Eye (tissue), 1 donor: ENCODE measurements around the gene INPP5A.
"Not testable (repeated sequence)": the region's sequence is repeated elsewhere in the genome, so short reads cannot be mapped to it uniquely, and the experiment has no call there.

Source experiments
- DNase-seq: peaks from one replicate; pipeline ENCODE4 v3.0.0-alpha.2; 2015

Gene INPP5A

DNA sequence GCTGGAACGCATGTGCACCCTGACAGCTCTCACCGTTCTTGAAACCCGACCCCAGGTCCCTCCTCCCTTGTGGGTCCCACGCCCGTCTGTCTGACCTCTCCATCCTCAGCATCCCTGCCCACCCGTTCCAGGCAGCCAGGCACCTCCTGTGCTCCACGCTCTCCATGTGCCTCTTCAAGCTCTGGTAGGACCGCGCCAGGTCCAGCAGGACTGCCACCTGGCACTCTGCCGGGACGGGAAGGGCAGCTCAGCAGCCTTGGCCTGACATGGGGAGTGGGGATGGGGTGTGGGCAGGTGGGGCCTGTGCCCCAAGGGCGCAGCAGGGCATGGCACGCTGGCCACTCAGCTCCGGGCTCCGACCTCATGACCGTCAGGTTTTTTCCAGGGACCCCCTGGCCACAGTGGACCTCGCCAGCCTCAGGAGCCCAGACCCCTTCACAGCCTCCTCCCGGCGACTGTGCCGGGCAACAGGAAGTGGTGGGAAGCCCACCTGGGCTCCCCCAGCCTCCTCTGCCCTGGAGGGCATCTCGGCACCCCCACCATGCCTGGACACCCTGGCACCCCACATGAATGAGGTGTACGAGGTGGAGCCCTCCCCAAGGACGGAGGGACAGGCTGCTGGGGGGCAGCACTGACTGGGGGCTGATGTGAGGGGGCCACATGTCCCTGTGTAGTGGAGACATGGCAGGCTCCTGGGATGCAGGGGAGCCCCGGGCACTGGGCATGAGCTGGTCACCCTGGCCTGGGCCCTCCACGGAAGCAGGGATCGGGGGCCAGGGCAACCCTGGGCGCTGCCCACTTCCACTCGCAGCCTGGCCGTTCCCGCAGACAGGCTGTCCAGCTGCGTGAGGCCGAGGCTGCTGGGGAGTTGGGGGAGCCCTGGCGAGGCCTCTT lies 273.5 kb downstream of the INPP5A start:
- no peak for DNase-seq

DNA sequence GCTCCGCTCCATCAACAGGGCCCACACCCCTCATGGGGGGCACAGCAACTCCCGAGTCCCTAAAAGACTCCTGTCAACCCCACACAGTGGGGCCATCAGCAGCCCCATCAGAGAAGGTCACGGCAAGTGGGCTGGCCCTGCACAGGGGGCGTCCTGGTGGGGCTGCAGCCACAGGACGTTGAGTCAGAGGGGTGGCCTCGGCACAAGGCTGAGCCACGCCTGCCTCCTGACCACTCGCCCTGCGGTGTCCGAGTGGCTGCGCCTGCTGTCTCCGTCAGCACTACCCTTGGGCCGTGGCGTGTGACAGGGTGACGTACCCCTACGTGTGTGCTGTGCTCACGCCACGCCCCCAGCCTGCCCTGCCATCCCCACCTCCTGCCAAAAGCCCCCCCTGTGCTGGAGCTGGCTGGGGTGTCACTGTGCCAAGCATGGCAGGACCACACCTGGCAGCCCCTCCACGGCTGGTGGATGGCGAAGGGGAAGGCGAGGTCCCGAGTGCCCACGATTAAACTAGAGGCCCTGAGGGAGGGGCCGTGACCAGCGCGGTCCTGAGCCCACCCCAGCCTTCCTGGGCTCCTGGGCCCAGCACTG lies 274.4 kb downstream of the INPP5A start:
- DNase-seq: no peak

DNA sequence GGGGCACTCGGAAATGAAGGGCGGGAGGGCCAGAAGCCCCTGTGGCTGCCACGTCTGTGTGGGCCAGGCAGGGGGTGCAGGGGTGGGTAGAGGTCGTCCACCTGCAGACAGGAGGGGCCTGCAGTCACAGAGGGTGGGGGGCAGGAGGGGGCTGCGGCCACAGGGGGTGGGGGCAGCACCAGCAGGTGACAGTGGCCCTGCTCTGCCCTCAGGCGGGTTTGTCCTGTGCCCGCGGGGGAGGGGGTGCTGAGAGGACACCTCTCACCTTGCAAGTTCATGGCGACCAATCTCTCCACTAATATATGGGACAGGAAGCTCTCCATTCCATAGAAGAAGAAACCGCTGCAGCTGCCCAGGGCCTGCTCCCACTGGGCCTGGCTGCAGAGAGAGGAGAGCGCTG lies 274.9 kb downstream of the INPP5A start:
- DNase-seq: no peak

DNA sequence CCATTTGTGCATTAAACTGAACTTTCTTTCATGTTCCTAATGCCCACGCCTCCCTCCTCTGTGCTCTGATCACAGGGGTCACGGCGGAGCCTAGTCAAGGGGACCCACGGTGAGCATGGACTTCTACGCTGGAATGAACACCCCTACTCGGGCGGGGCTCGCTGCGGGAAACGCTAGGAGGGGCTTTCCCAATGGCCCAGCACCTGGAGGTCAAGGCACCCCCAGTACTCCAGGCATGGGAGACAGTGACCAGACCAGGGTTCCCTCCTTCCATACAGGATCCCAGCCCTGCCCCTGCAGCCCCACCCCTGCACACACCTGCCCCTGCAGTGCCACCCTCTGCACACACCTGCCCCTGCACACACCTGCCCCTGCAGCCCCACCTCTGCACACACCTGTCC lies 275.4 kb downstream of the INPP5A start:
- DNase-seq: no peak

DNA sequence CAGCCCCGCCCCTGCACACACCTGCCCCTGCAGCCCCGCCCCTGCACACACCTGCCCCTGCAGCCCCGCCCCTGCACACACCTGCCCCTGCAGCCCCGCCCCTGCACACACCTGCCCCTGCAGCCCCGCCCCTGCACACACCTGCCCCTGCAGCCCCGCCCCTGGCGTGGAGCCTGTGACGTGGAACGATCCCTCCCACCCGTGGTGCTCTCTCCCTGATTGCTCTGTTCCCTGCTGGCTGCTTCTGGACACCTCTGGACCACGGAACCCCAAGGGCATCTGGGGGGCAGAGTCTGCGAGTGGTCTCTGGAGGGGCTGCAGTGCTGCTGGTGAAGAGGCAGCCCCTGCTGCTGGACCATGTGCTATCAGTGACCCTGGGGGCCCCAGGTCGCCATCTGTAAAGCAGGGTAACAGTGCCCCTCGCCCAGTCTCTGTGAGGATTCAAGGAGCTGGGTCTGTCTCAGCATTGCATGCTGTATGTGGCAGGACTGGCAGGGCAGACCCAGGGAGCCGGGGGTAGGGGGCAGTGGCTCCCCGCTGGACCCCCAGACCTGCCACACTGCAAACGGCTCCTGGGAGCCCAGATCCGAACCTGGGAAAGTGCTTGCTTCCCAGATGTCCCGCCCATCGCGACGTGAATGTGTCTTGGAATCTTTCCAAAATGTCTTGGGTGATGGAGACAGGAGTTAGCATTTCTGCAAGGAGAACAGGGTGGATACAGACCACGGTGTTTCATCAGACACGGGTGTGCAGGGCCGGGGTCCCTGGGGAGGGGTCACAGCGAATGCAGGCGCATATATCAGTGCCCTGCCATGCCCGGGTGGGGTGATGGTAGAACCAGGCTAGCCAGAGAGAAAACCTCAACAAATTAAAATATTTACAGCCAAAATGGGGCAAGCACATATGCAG lies 276.2 kb downstream of the INPP5A start:
- DNase-seq: no peak

DNA sequence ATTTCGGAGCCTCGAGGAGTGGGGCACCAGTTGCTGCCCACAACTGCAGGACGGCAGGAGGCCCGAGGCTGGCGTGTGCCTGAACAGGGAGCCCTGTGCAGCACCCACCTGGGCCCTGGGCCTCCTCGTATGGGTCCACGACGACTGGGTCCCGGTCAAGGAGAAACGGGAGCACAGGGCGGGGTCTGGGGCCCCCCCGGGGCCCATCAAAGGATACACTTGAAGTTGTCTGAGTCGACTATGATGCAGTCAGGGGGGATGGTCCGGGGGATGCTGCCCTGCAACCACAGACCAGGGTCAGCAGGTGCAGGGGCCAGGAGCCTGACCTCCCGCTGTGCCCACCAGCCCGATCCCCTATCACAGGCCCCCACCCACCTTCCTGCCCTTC lies 276.9 kb downstream of the INPP5A start:
- DNase-seq: no peak

GRCh38 chr10:132815168-132815857 lies 277.7 kb downstream of the INPP5A start:
- no peak for DNase-seq

- no peak for DNase-seq
These were observed 279.1 kb downstream of the INPP5A start for GRCh38 chr10:132816718-132817117.

DNA sequence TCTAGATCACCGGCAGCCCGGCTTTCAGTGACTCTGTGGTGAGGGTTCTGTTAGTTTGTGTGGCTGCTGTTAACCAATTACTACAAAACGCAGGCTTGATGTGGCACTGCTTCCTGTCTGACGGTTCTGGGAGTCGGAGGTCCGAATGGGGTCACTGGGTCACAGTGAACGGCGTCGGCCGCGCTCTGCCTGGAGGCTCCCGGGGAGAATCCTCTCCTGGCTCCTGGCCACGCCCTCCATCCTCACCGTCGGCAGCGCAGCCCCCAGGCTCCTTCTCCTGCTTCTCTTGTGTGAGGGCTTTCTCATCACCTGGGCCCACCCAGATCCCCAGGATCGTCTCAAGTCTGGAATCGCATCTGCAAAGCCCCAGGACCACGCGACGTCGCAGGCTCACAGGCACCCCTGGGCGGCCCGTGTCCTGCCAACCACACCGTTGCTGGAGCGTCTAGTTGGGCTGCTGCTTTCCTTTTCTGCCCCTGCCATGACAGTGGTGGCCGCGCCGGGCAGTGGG lies 280.2 kb downstream of the INPP5A start:
- DNase-seq: no peak

DNA sequence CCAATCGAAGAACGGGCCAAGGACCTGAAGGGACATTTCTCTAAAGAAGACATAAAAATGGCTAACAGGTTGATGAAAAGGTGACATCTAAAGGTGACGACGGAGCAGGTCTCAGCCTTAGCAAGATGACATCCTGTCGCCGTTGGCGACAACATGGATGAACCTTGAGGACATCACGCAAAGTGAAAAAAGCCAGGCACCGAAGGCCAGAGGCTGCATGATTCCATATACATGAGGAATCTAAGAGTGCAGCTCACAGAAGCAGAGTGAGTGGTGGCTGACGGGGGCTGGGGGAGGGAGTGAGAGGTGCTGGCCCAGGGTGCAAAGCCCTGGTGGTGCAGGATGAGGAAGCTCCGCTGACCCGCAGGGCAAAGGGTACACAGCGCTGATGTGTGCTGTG lies 282.5 kb downstream of the INPP5A start:
- no peak for DNase-seq

DNA sequence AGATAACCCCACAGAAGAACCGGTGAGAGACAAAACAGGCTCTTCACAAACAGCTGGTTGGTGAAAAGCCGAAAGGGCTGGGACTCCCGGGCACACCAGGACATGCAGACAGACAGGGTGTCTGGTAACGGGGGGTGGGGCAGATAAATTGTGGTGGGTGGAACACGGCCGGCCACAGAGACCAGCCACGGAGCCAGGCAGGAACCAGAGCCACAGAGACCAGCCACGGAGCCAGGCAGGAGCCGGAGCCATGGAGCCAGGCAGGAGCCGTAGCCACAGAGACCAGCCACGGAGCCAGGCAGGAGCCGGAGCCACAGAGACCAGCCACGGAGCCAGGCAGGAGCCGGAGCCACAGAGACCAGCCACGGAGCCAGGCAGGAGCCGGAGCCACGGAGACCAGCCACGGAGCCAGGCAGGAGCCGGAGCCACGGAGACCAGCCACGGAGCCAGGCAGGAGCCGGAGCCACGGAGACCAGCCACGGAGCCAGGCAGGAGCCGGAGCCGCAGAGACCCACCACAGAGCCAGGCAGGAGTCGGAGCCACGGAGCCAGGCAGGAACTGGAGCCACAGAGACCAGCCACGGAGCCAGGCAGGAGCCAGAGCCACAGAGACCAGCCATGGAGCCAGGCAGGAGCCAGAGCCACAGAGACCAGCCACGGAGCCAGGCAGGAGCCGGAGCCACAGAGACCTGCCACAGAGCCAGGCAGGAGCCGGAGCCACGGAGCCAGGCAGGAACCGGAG lies 288.4 kb downstream of the INPP5A start:
- DNase-seq: not testable (repeated sequence)

GRCh38 chr10:132826524-132827422 lies 289.2 kb downstream of the INPP5A start:
- DNase-seq: no peak

- no peak for DNase-seq
These were observed 289.8 kb downstream of the INPP5A start for GRCh38 chr10:132827423-132827789.

DNA sequence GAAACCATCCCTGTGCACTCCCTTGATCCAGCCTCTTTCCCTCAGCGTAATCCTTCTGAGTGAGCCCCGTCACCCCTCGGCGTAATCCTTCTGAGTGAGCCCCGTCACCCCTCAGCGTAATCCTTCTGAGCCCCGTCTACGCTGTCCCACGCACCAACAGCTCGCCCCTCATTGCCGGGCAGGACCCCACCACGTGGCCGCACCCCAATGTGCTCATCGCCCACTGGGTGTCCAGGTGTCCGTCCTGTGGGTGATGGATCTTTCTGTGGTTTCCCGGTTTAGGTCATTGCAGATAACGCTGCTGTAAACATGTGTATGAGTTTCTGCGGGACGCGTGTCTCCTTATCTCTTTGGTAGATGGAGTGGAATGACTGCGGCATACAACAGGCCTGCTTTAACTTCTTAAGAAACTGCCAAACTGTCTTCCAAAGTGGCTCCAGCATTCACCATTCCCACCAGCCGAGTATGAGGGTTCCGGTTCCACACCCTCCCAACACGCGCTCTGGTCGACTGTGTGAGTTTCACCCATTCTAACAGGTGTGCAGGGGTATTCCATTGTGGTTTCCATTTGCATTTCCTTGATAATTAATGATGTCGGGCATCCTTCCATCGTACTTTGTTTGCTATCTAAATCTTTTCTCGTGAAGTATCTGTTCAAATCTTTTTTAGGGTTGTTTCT lies 290.4 kb downstream of the INPP5A start:
- no peak for DNase-seq

DNA sequence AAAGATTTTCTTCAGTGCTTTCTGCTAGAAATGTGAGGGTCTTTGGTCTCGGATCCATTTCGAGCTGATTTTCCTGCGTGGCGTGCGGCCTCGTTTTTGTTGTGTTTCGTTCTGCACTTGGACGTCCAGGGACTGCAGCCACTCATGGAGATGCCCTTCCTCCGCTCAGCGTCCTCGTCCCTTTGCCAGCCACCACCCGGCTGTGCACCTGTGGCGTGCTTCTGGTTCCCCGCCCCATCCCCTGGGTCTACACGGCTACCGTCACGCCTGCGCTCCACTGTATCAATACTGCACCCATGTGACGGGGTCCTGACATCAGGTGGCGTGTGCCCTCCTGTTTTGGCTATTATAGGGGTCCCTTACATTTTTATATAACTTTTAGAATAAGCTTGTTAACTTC lies 291.1 kb downstream of the INPP5A start:
- no peak for DNase-seq

DNA sequence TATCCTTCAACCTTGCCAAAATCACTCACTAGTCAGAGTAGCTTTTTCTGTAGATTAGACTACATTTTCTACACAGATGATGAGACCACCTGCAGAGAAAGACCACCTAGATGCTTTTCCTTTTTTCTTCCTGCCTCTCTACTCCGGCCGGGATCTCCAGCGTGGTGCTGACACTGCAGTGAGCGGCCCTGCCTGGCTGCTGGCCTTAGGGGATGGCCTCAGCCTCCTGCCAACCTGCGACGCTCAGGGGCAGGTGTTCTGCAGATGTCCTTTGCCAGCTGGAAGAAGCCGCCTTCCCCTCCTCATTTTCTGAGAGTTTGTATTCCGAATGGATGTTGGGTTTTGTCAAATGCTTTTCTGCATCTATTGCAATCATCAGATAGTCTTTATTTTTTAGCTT lies 291.8 kb downstream of the INPP5A start:
- DNase-seq: no peak

- DNase-seq: no peak
These were observed 294.8 kb downstream of the INPP5A start for GRCh38 chr10:132832186-132832969.
